ENCODE data around the gene TBC1D19.
"Not testable (repeated sequence)": the region's sequence is repeated elsewhere in the genome, so short reads cannot be mapped to it uniquely, and the experiment has no call there.

DNA sequence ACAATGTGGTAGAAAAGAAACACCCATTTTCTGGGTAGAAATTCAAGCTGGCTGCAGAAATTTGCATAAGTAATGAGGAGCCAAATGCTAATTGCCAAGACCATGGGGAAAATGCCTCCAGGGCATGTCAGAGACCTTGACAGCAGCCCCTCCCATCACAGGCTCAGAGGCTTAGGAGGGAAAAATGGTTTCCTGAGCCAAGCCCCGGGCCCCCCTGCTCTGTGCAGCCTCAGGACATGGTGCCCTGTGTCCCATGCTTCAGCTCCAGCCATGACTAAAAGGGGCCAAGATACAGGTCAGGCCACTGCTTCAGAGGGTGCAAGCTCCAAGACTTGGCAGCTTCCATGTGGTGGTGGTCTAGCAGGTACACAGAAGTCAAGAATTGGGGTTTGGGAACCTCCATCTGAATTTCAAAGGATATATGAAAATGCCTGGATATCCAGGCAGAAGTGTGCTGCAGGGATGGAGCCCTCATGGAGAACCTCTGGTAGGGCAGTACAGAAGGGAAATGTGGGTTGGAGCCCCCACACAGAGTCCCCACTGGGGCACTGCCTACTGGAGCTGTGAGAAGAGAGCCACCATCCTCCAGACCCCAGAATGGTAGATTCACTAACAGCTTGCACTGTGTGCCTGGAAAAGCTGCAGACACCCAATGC, 95.3 kb downstream of the TBC1D19 start:
- TF ChIP-seq POLR2A, POLR2AphosphoS5 (IDR thresholded peaks at IDR 0.05): not testable (repeated sequence)
- TF ChIP-seq, protein P1, sequence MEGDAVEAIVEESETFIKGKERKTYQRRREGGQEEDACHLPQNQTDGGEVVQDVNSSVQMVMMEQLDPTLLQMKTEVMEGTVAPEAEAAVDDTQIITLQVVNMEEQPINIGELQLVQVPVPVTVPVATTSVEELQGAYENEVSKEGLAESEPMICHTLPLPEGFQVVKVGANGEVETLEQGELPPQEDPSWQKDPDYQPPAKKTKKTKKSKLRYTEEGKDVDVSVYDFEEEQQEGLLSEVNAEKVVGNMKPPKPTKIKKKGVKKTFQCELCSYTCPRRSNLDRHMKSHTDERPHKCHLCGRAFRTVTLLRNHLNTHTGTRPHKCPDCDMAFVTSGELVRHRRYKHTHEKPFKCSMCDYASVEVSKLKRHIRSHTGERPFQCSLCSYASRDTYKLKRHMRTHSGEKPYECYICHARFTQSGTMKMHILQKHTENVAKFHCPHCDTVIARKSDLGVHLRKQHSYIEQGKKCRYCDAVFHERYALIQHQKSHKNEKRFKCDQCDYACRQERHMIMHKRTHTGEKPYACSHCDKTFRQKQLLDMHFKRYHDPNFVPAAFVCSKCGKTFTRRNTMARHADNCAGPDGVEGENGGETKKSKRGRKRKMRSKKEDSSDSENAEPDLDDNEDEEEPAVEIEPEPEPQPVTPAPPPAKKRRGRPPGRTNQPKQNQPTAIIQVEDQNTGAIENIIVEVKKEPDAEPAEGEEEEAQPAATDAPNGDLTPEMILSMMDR (IDR thresholded peaks at IDR 0.05) = not testable (repeated sequence)

Data from stomach (tissue), 4 donors.